ENCODE results near the gene FBXL15.

The FBXL15 gene

GRCh38 chr10:102424145-102424544 lies 3.5 kb downstream of the FBXL15 start:
- TF ChIP-seq CTCF (conservative IDR thresholded peaks at IDR 0.05; ENCODE audit: low read depth, low read length) = no peak
- no peak for DNase-seq (ENCODE audit: low read depth)
- no peak overlapping the region for H3K4me3 ChIP-seq (ENCODE audit: low read length)

- no peak for DNase-seq (ENCODE audit: low read depth)
- no peak for TF ChIP-seq CTCF (conservative IDR thresholded peaks at IDR 0.05; ENCODE audit: low read depth, low read length)
- no peak overlapping the region for H3K4me3 ChIP-seq (ENCODE audit: low read length)
Observed at GRCh38 chr10:102424916-102425315, 4.3 kb downstream of the FBXL15 start.

- no peak for DNase-seq (ENCODE audit: low read depth)
- H3K4me3 ChIP-seq (ENCODE audit: low read length) = no peak overlapping the region
- no peak for TF ChIP-seq CTCF (conservative IDR thresholded peaks at IDR 0.05; ENCODE audit: low read depth, low read length)
Observed at GRCh38 chr10:102425444-102425843, 4.8 kb downstream of the FBXL15 start.

- H3K4me3 ChIP-seq (ENCODE audit: low read length) = no peak overlapping the region
- no peak for DNase-seq (ENCODE audit: low read depth)
- no peak for TF ChIP-seq CTCF (conservative IDR thresholded peaks at IDR 0.05; ENCODE audit: low read depth, low read length)
Observed at GRCh38 chr10:102426803-102427287, 6.2 kb downstream of the FBXL15 start.

GRCh38 chr10:102429468-102429867 lies 8.8 kb downstream of the FBXL15 start:
- H3K4me3 ChIP-seq (ENCODE audit: low read length) = no peak overlapping the region
- DNase-seq (ENCODE audit: low read depth) = no peak
- no peak for TF ChIP-seq CTCF (conservative IDR thresholded peaks at IDR 0.05; ENCODE audit: low read depth, low read length)

- DNase-seq (ENCODE audit: low read depth) = no peak
- no peak for TF ChIP-seq CTCF (conservative IDR thresholded peaks at IDR 0.05; ENCODE audit: low read depth, low read length)
- peak overlapping the region; percentile 88 for H3K4me3 ChIP-seq (ENCODE audit: low read length)
Observed at GRCh38 chr10:102431452-102432124, 11.0 kb downstream of the FBXL15 start.
